HUES64 (cell line): Measurements from ENCODE around the gene GRIN2A.

Experiments
- H3K27ac ChIP-seq: 2 replicates; pipeline ENCODE4 v1.7.0; 2013; ENCODE audit warnings: low read depth, low read length, inconsistent platforms
- H3K27me3 ChIP-seq: 2 replicates; pipeline ENCODE4 v1.6.1; 2013; ENCODE audit warnings: mild to moderate bottlenecking, low read length; ENCODE audit not compliant: insufficient read depth
- H3K36me3 ChIP-seq: 2 replicates; pipeline ENCODE4 v1.6.1; 2013; ENCODE audit warnings: mild to moderate bottlenecking, low read length; ENCODE audit not compliant: insufficient read depth
- H3K4me1 ChIP-seq: 2 replicates; pipeline ENCODE4 v1.6.1; 2013; ENCODE audit warnings: mild to moderate bottlenecking, low read length, moderate library complexity; ENCODE audit not compliant: insufficient read depth
- H3K4me3 ChIP-seq: 2 replicates; pipeline ENCODE4 v1.5.1; 2013; ENCODE audit warnings: mild to moderate bottlenecking, low read length, moderate library complexity
- H3K9ac ChIP-seq: 2 replicates; pipeline ENCODE4 v1.6.1; 2013; ENCODE audit warnings: mild to moderate bottlenecking, low read depth, low read length
- H3K9me3 ChIP-seq: 2 replicates; pipeline ENCODE4 v1.6.1; 2013; ENCODE audit warnings: low read depth, low read length; ENCODE audit not compliant: insufficient read depth
- WGBS: fragments of 150-250, 120-280 bp; methylation state at CpG from one replicate; pipeline ENCODE4 v1.1.7; 2013; ENCODE audit warnings: missing lambda C conversion rate; 5-methylcytosine and 5-hydroxymethylcytosine counted together

GRIN2A gene

GRCh38 chr16:10067406-10067805 is 114.8 kb downstream of the GRIN2A start:
- H3K9me3 ChIP-seq, result no peaks in the 10 kb centered on the region
- no peaks in the 10 kb centered on the region for H3K27me3 ChIP-seq
- no peaks in the 10 kb centered on the region for H3K36me3 ChIP-seq
- 85% methylated on average over 4 of the region's 4 CpGs for WGBS
- H3K4me3 ChIP-seq, result no peak overlapping the region
- no peak overlapping the region for H3K27ac ChIP-seq
- H3K4me1 ChIP-seq, result no peaks in the 10 kb centered on the region
- H3K9ac ChIP-seq, result no peak overlapping the region

- Histone ChIP-seq H3K27me3 (no peaks in the 10 kb centered on the region), H3K4me3 (no peak overlapping the region), H3K9me3 (no peaks in the 10 kb centered on the region), H3K9ac (no peak overlapping the region), H3K27ac (no peak overlapping the region), H3K36me3 (no peaks in the 10 kb centered on the region), H3K4me1 (no peaks in the 10 kb centered on the region)
- WGBS, result 81% methylated on average over 4 of the region's 4 CpGs
Measured at GRCh38 chr16:10065019-10065418, 117.2 kb downstream of the GRIN2A start.

- 95% methylated on average over 3 of the region's 4 CpGs for WGBS
- H3K36me3 ChIP-seq, result no peaks in the 10 kb centered on the region
- no peaks in the 10 kb centered on the region for H3K4me1 ChIP-seq
Measured at GRCh38 chr16:10048850-10049249, 133.4 kb downstream of the GRIN2A start.

GRCh38 chr16:10045947-10046346 is 136.3 kb downstream of the GRIN2A start:
- H3K4me1 ChIP-seq, result no peaks in the 10 kb centered on the region
- H3K36me3 ChIP-seq, result no peaks in the 10 kb centered on the region
- 91% methylated on average over 4 of the region's 4 CpGs for WGBS
- no peak overlapping the region for H3K4me3 ChIP-seq
- no peak overlapping the region for H3K27ac ChIP-seq
- no peaks in the 10 kb centered on the region for H3K9me3 ChIP-seq
- no peak overlapping the region for H3K9ac ChIP-seq
- no peaks in the 10 kb centered on the region for H3K27me3 ChIP-seq

More at GRCh38 chr16:10048850-10049249, 133.4 kb downstream of the GRIN2A start:
- no peak overlapping the region for H3K4me3 ChIP-seq
- H3K9ac ChIP-seq, result no peak overlapping the region
- no peaks in the 10 kb centered on the region for H3K27me3 ChIP-seq
- no peaks in the 10 kb centered on the region for H3K9me3 ChIP-seq
- no peak overlapping the region for H3K27ac ChIP-seq

- Histone ChIP-seq H3K27ac (no peak overlapping the region), H3K27me3 (no peaks in the 10 kb centered on the region), H3K9ac (no peak overlapping the region), H3K4me1 (no peaks in the 10 kb centered on the region), H3K36me3 (no peaks in the 10 kb centered on the region), H3K4me3 (no peak overlapping the region), H3K9me3 (no peaks in the 10 kb centered on the region)
- 80% methylated on average over 5 of the region's 5 CpGs for WGBS
Measured at GRCh38 chr16:10045291-10045775, 136.9 kb downstream of the GRIN2A start.

GRCh38 chr16:10040136-10041080 is 141.8 kb downstream of the GRIN2A start:
- no peak overlapping the region for H3K27ac ChIP-seq
- H3K4me3 ChIP-seq, result no peak overlapping the region
- H3K9ac ChIP-seq, result no peak overlapping the region
- H3K9me3 ChIP-seq, result no peaks in the 10 kb centered on the region
- H3K36me3 ChIP-seq, result no peaks in the 10 kb centered on the region
- H3K27me3 ChIP-seq, result no peaks in the 10 kb centered on the region
- H3K4me1 ChIP-seq, result no peaks in the 10 kb centered on the region
- WGBS, result 66% methylated on average over 17 of the region's 17 CpGs

- Histone ChIP-seq H3K9ac (peak overlapping the region; percentile 57; the same call in 1 of the 2 replicates), H3K36me3 (no peaks in the 10 kb centered on the region), H3K27ac (peak overlapping the region; percentile 50; the same call in 1 of the 2 replicates), H3K4me3 (peak overlapping the region; percentile 64), H3K4me1 (no peaks in the 10 kb centered on the region), H3K27me3 (no peaks in the 10 kb centered on the region), H3K9me3 (no peaks in the 10 kb centered on the region)
- 10% methylated on average over 25 of the region's 28 CpGs for WGBS
Measured at GRCh38 chr16:10039220-10040096, 142.8 kb downstream of the GRIN2A start.

- Histone ChIP-seq H3K4me3 (no peak overlapping the region), H3K9me3 (no peaks in the 10 kb centered on the region), H3K27me3 (no peaks in the 10 kb centered on the region), H3K4me1 (no peaks in the 10 kb centered on the region), H3K27ac (no peak overlapping the region), H3K9ac (no peak overlapping the region), H3K36me3 (no peaks in the 10 kb centered on the region)
- 90% methylated on average over 4 of the region's 4 CpGs for WGBS
Measured at GRCh38 chr16:10037751-10038150, 144.5 kb downstream of the GRIN2A start.

- Histone ChIP-seq H3K9me3 (no peaks in the 10 kb centered on the region), H3K27me3 (no peaks in the 10 kb centered on the region), H3K4me3 (no peak overlapping the region), H3K4me1 (no peaks in the 10 kb centered on the region), H3K36me3 (no peaks in the 10 kb centered on the region), H3K27ac (no peak overlapping the region), H3K9ac (no peak overlapping the region)
- WGBS, result 92% methylated on average over 7 of the region's 7 CpGs
Measured at GRCh38 chr16:10036956-10037355, 145.3 kb downstream of the GRIN2A start.

GRCh38 chr16:10033556-10033955 is 148.7 kb downstream of the GRIN2A start:
- Histone ChIP-seq H3K4me1 (no peaks in the 10 kb centered on the region), H3K27ac (no peak overlapping the region), H3K36me3 (no peaks in the 10 kb centered on the region), H3K4me3 (no peak overlapping the region), H3K27me3 (no peaks in the 10 kb centered on the region), H3K9me3 (no peaks in the 10 kb centered on the region), H3K9ac (no peak overlapping the region)
- 87% methylated on average over 5 of the region's 5 CpGs for WGBS

- Histone ChIP-seq H3K27ac (no peak overlapping the region), H3K9ac (no peak overlapping the region), H3K4me1 (no peaks in the 10 kb centered on the region), H3K27me3 (no peaks in the 10 kb centered on the region), H3K4me3 (no peak overlapping the region), H3K36me3 (no peaks in the 10 kb centered on the region), H3K9me3 (no peaks in the 10 kb centered on the region)
- 91% methylated on average over 4 of the region's 4 CpGs for WGBS
Measured at GRCh38 chr16:10031955-10032354, 150.3 kb downstream of the GRIN2A start.
